Prostate gland (tissue), 2 donors: ENCODE data around the gene CCND2.

Experiments used
- POLR2A ChIP-seq: fragments of 450-650 bp; IDR thresholded peaks from one replicate; pipeline ENCODE4 v1.6.1; 2016; ENCODE audit warnings: antibody characterized with exemption, mild to moderate bottlenecking
- POLR2AphosphoS5 ChIP-seq: sonication (generic); formaldehyde crosslinking; IDR thresholded peaks from one replicate; pipeline ENCODE4 v1.6.1; 2017; ENCODE audit warnings: antibody characterized with exemption
- TF ChIP-seq, protein P1 (sequence below), 4 experiments: fragments of 200-600 bp in 2 of 4; fragments of 450-650 bp in 2 of 4; sonication (generic) in 2 of 4; IDR thresholded peaks; 1 replicate in 3 of 4; 2 replicates in 1 of 4; pipeline ENCODE4 v1.5.1; 2016 to 2019; ENCODE audit warnings: antibody characterized with exemption in 4 of 4, mild to moderate bottlenecking in 2 of 4, moderate library complexity in 2 of 4

DNA sequence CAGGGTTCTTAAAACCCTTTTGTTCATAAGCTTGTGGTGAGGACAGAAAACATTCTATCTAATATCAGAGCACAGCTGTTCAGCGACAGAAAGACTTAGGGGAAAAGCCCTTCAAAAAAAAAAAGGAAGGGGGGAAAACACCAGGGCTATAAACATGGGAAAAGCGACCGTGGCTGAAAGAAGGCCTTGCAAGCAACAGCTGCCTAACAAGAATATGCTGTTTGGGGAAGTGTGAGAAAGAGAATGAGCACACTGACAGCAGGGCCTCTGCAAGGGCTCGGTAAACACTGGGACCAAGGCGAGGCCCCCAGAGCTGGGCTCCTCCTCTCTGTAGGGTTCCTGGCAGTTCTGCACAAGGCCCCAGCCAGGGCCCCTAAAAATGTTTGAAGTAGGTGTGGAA is 27.4 kb upstream of the CCND2 start:
- TF ChIP-seq, protein P1, sequence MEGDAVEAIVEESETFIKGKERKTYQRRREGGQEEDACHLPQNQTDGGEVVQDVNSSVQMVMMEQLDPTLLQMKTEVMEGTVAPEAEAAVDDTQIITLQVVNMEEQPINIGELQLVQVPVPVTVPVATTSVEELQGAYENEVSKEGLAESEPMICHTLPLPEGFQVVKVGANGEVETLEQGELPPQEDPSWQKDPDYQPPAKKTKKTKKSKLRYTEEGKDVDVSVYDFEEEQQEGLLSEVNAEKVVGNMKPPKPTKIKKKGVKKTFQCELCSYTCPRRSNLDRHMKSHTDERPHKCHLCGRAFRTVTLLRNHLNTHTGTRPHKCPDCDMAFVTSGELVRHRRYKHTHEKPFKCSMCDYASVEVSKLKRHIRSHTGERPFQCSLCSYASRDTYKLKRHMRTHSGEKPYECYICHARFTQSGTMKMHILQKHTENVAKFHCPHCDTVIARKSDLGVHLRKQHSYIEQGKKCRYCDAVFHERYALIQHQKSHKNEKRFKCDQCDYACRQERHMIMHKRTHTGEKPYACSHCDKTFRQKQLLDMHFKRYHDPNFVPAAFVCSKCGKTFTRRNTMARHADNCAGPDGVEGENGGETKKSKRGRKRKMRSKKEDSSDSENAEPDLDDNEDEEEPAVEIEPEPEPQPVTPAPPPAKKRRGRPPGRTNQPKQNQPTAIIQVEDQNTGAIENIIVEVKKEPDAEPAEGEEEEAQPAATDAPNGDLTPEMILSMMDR (IDR thresholded peaks at IDR 0.05) = no peak
- TF ChIP-seq POLR2A (no peak), POLR2AphosphoS5 (no peak)
